IMR-90 (cell line): ENCODE data around the gene PIGN. TPM values are rescaled to one million over a fixed set of nuclear protein-coding genes. Genes with fewer than 3 reads are reported as not detected.

Experiments
- ATAC-seq: fragments of 200-7000 bp; cut with Tn5 transposase; 2 replicates; pipeline ENCODE4 v1.9.1; 2020; ENCODE audit warnings: low read depth, mild to moderate bottlenecking, moderate library complexity
- BruUV-seq: library from RNA; stranded (reverse); fragments of 400-500 nt; replicated peaks from 2 replicates; lab custom pipeline; 2021; lab: Mats Ljungman, UMichigan
- CTCF ChIA-PET: fragments of 300-600 bp; formaldehyde crosslinking; extraction: SDS; loops from one replicate; lab custom pipeline; 2021; ENCODE audit warnings: antibody characterized with exemption; lab: Yijun Ruan, JAX
- POLR2A ChIA-PET: fragments of 300-600 bp; sonication (Branson Sonifier 250); formaldehyde crosslinking; loops from one replicate; lab custom pipeline; 2022; ENCODE audit warnings: antibody characterized with exemption; ENCODE audit not compliant: unreplicated experiment; lab: Charles Lee
- DNase-seq: peaks from one replicate; pipeline ENCODE4 v3.0.0; 2013
- H2AFZ ChIP-seq: replicated peaks from 2 replicates; pipeline ENCODE3; 2013; ENCODE audit warnings: low read length, mild to moderate bottlenecking; ENCODE audit not compliant: poor library complexity
- H2AK5ac ChIP-seq: 2 replicates; pipeline ENCODE4 v1.6.1; 2013; ENCODE audit warnings: low read depth, low read length, inconsistent platforms
- H2AK9ac ChIP-seq: replicated peaks from 2 replicates; pipeline ENCODE3; 2013; ENCODE audit warnings: mild to moderate bottlenecking, low read depth, low read length, moderate library complexity; ENCODE audit not compliant: poor library complexity
- H2BK120ac ChIP-seq: 2 replicates; pipeline ENCODE4 v1.6.1; 2013; ENCODE audit warnings: low read depth, low read length, inconsistent platforms
- H2BK15ac ChIP-seq: 3 replicates; pipeline ENCODE4 v1.6.1; 2013; ENCODE audit warnings: low read depth, low read length, inconsistent platforms
- H2BK20ac ChIP-seq: 2 replicates; pipeline ENCODE4 v1.6.1; 2013; ENCODE audit warnings: low read depth, mild to moderate bottlenecking, inconsistent platforms, low read length, moderate library complexity
- H2BK5ac ChIP-seq: 2 replicates; pipeline ENCODE4 v1.6.1; 2013; ENCODE audit warnings: mild to moderate bottlenecking, low read depth, low read length, inconsistent platforms; ENCODE audit not compliant: poor library complexity, severe bottlenecking
- H3K14ac ChIP-seq: replicated peaks from 2 replicates; pipeline ENCODE4 v1.6.1; 2013; ENCODE audit warnings: low read depth, low read length, inconsistent platforms
- H3K18ac ChIP-seq: 2 replicates; pipeline ENCODE4 v1.6.1; 2013; ENCODE audit warnings: low read depth, low read length, control low read depth
- H3K23ac ChIP-seq: 2 replicates; pipeline ENCODE4 v1.6.1; 2013; ENCODE audit warnings: low read depth, low read length, inconsistent platforms
- H3K27ac ChIP-seq: 2 replicates; pipeline ENCODE4 v1.5.1; 2013; ENCODE audit warnings: mild to moderate bottlenecking, control low read depth, low read length; ENCODE audit not compliant: insufficient read depth
- H3K27me3 ChIP-seq: 2 replicates; pipeline ENCODE4 v1.6.1; 2013; ENCODE audit warnings: low read length; ENCODE audit not compliant: control insufficient read depth, insufficient read depth
- H3K36me3 ChIP-seq: 2 replicates; pipeline ENCODE4 v1.6.1; 2013; ENCODE audit warnings: low read length, mixed read lengths; ENCODE audit not compliant: control insufficient read depth, insufficient read depth
- H3K4ac ChIP-seq: 2 replicates; pipeline ENCODE4 v1.6.1; 2013; ENCODE audit warnings: low read depth, low read length, inconsistent platforms
- H3K4me1 ChIP-seq: 2 replicates; pipeline ENCODE4 v1.6.1; 2013; ENCODE audit warnings: low read length, mixed read lengths; ENCODE audit not compliant: control insufficient read depth, insufficient read depth
- H3K4me2 ChIP-seq: 2 replicates; pipeline ENCODE4 v1.6.1; 2013; ENCODE audit warnings: low read depth, mild to moderate bottlenecking, control low read depth, low read length, moderate library complexity
- H3K4me3 ChIP-seq: 2 replicates; pipeline ENCODE4 v1.5.1; 2013; ENCODE audit warnings: low read depth, mild to moderate bottlenecking, control low read depth, low read length, moderate library complexity; ENCODE audit not compliant: insufficient read depth
- H3K56ac ChIP-seq: 2 replicates; pipeline ENCODE4 v1.6.1; 2013; ENCODE audit warnings: low read length, inconsistent platforms; ENCODE audit not compliant: insufficient read depth; ENCODE audit errors: extremely low read depth
- H3K79me1 ChIP-seq, 2 experiments: 2 replicates each; pipeline ENCODE4 v1.6.1; 2013; ENCODE audit warnings: low read length in 2 of 2, inconsistent platforms in 1 of 2, low read depth in 1 of 2
- H3K9ac ChIP-seq: 2 replicates; pipeline ENCODE4 v1.6.1; 2013; ENCODE audit warnings: low read depth, low read length, control low read depth
- H3K9me1 ChIP-seq: 2 replicates; pipeline ENCODE4 v1.6.1; 2013; ENCODE audit warnings: low read length, inconsistent platforms; ENCODE audit not compliant: insufficient read depth
- H3K9me3 ChIP-seq: 2 replicates; pipeline ENCODE4 v1.6.1; 2013; ENCODE audit warnings: low read length; ENCODE audit not compliant: control insufficient read depth, insufficient read depth
- H4K20me1 ChIP-seq: 2 replicates; pipeline ENCODE4 v1.6.1; 2013; ENCODE audit warnings: low read length, inconsistent platforms; ENCODE audit not compliant: insufficient read depth
- H4K5ac ChIP-seq: 2 replicates; pipeline ENCODE4 v1.6.1; 2013; ENCODE audit warnings: mild to moderate bottlenecking, low read depth, low read length, control low read depth
- H4K8ac ChIP-seq, 2 experiments: 2 replicates each; pipeline ENCODE4 v1.6.1; 2013; ENCODE audit warnings: low read depth in 2 of 2, low read length in 2 of 2, control low read depth in 1 of 2, inconsistent platforms in 1 of 2
- H4K91ac ChIP-seq: 2 replicates; pipeline ENCODE4 v1.6.1; 2013; ENCODE audit warnings: low read depth, low read length, inconsistent platforms; ENCODE audit not compliant: insufficient read depth
- BHLHE40 ChIP-seq: fragments of 150-350 bp; IDR thresholded peaks from 2 replicates; pipeline ENCODE4 v1.6.1; 2016; ENCODE audit warnings: mild to moderate bottlenecking, low read depth, low read length
- CTCF ChIP-seq: conservative IDR thresholded peaks from 2 replicates; pipeline ENCODE4 v1.5.1; 2012; ENCODE audit warnings: mild to moderate bottlenecking, low read depth, low read length, improper control_type of control experiment
- MXI1 ChIP-seq: IDR thresholded peaks from 2 replicates; pipeline ENCODE4 v1.6.1; 2012; ENCODE audit warnings: low read depth, mild to moderate bottlenecking, low read length, moderate library complexity, borderline replicate concordance
- RAD21 ChIP-seq: IDR thresholded peaks from 2 replicates; pipeline ENCODE4 v1.6.1; 2012; ENCODE audit warnings: low read length, improper control_type of control experiment
- RCOR1 ChIP-seq: IDR thresholded peaks from 2 replicates; pipeline ENCODE4 v1.6.1; 2012; ENCODE audit warnings: mild to moderate bottlenecking, low read length, improper control_type of control experiment; ENCODE audit not compliant: insufficient replicate concordance
- SMC3 ChIP-seq: fragments of 150-350 bp; IDR thresholded peaks from 2 replicates; pipeline ENCODE4 v1.6.1; 2016; ENCODE audit warnings: low read depth, mild to moderate bottlenecking, antibody characterized with exemption, low read length, moderate library complexity
- WGBS, 2 experiments: methylation state at CpG; one replicate each; pipeline versions ENCODE4 v1.1.5 to v1.1.7; 2013; ENCODE audit warnings: missing lambda C conversion rate in 2 of 2; ENCODE audit not compliant: insufficient read length in 1 of 2; ENCODE audit errors: extremely low coverage in 2 of 2; 5-methylcytosine and 5-hydroxymethylcytosine counted together
- dilution Hi-C: fragments of 300-500 bp; cut with HindIII; formaldehyde crosslinking; loops from one replicate; pipeline ENCODE4 v1.14.3; 2018; ENCODE audit warnings: low sequenced_read_pairs; ENCODE audit not compliant: unreplicated experiment
- in situ Hi-C: fragments of 300-500 bp; cut with MboI; formaldehyde crosslinking; loops from 3 replicates; pipeline ENCODE4 v1.14.3; 2019; ENCODE audit warnings: low sequenced_read_pairs, inconsistent platforms, mixed read lengths
- intact Hi-C: fragments of 100-400 bp; cut with micrococcal nuclease; formaldehyde crosslinking; loops from 2 replicates; pipeline ENCODE4 v1.10.0; 2022
- polyA plus RNA-seq, 3 experiments: library from polyadenylated mRNA; depleted of rRNA; stranded (reverse); fragments of >200 nt; gene quantifications; 2 replicates each; pipeline ENCODE4 v1.2.3, GENCODE V29; 2012; ENCODE audit warnings: low replicate concordance in 1 of 3
- total RNA-seq: library from RNA; depleted of rRNA; stranded (reverse); fragments of >200 nt; gene quantifications from 2 replicates; pipeline ENCODE4 v1.2.3, GENCODE V29; 2012

PIGN gene
- total and polyA plus RNA-seq, 2 of the 4 experiments (the other 2 are of a cell fraction): 9.0 to 17.9 TPM

GRCh38 chr18:62109676-62110075 lies 77.2 kb downstream of the PIGN start:
- Histone ChIP-seq H3K36me3 (no peaks in the 10 kb centered on the region), H3K14ac (no peak overlapping the region), H3K4ac (no peak overlapping the region), H4K91ac (no peak overlapping the region), H4K8ac (no peak overlapping the region), H3K18ac (no peak overlapping the region), H3K4me3 (no peak overlapping the region), H2BK20ac (no peak overlapping the region), H2BK5ac (no peak overlapping the region), H3K79me1 (no peaks in the 10 kb centered on the region), H3K27ac (no peak overlapping the region), H3K27me3 (no peaks in the 10 kb centered on the region), H3K4me2 (no peak overlapping the region), H4K5ac (no peak overlapping the region), H2AK5ac (no peak overlapping the region), H2BK120ac (no peak overlapping the region), H3K9ac (no peak overlapping the region), H3K4me1 (peaks cover 2% of the 10 kb centered on the region), H2AK9ac (no peak overlapping the region), H3K56ac (no peak overlapping the region), H3K23ac (no peak overlapping the region), H3K9me1 (peaks cover 3% of the 10 kb centered on the region; the same call in 1 of the 2 replicates), H2AFZ (no peak overlapping the region), H3K9me3 (no peaks in the 10 kb centered on the region), H2BK15ac (no peak overlapping the region), H4K20me1 (no peaks in the 10 kb centered on the region)
- no CpG with 5 or more reads among the region's 1 CpG for WGBS, 2 experiments
- POLR2A ChIA-PET: no interaction called here
- CTCF ChIA-PET: interaction anchor here (0.6 kb wide), 1 partner anchor 528 kb away, joined by 3 read pairs; no protein-coding TSS in a partner anchor
- BruUV-seq: no TSS peak
- no peak for TF ChIP-seq RCOR1
- TF ChIP-seq BHLHE40: no peak
- TF ChIP-seq MXI1: no peak
- TF ChIP-seq RAD21: no peak
- no peak for TF ChIP-seq CTCF
- TF ChIP-seq SMC3: no peak
- ATAC-seq: peak; percentile 53; the same call in 1 of the 2 replicates
- in situ Hi-C loops (no loop called here), dilution Hi-C loops (no loop called here), intact Hi-C loops (no loop called here)
- DNase-seq: peak; percentile 61
